ENCODE measurements around the gene CAMK1D.

The CAMK1D gene

GRCh38 chr10:12357525-12358151 lies 8.3 kb downstream of the CAMK1D start:
- ATAC-seq = no peak
- no peak for TF ChIP-seq ESRRG (CRISPR knock-in tag; IDR thresholded peaks at IDR 0.05)
- no peak for TF ChIP-seq ZNF8 (CRISPR knock-in tag; IDR thresholded peaks at IDR 0.05)
- TF ChIP-seq CSDC2 (CRISPR knock-in tag; IDR thresholded peaks at IDR 0.05) = no peak
- TF ChIP-seq ISL1 (CRISPR knock-in tag; IDR thresholded peaks at IDR 0.05) = no peak
- no peak for TF ChIP-seq TOX (CRISPR knock-in tag; IDR thresholded peaks at IDR 0.05; ENCODE audit: borderline replicate concordance)
- no peak for TF ChIP-seq RARB (CRISPR knock-in tag; IDR thresholded peaks at IDR 0.05)
- no peak for TF ChIP-seq ZFP3 (CRISPR knock-in tag; IDR thresholded peaks at IDR 0.05)
- TF ChIP-seq ARNTL (CRISPR knock-in tag; IDR thresholded peaks at IDR 0.05; ENCODE audit: borderline replicate concordance, low read depth) = no peak
- TF ChIP-seq, protein P1, sequence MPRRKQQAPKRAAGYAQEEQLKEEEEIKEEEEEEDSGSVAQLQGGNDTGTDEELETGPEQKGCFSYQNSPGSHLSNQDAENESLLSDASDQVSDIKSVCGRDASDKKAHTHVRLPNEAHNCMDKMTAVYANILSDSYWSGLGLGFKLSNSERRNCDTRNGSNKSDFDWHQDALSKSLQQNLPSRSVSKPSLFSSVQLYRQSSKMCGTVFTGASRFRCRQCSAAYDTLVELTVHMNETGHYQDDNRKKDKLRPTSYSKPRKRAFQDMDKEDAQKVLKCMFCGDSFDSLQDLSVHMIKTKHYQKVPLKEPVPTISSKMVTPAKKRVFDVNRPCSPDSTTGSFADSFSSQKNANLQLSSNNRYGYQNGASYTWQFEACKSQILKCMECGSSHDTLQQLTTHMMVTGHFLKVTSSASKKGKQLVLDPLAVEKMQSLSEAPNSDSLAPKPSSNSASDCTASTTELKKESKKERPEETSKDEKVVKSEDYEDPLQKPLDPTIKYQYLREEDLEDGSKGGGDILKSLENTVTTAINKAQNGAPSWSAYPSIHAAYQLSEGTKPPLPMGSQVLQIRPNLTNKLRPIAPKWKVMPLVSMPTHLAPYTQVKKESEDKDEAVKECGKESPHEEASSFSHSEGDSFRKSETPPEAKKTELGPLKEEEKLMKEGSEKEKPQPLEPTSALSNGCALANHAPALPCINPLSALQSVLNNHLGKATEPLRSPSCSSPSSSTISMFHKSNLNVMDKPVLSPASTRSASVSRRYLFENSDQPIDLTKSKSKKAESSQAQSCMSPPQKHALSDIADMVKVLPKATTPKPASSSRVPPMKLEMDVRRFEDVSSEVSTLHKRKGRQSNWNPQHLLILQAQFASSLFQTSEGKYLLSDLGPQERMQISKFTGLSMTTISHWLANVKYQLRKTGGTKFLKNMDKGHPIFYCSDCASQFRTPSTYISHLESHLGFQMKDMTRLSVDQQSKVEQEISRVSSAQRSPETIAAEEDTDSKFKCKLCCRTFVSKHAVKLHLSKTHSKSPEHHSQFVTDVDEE (CRISPR knock-in tag; IDR thresholded peaks at IDR 0.05) = no peak
- no peak for TF ChIP-seq PATZ1 (CRISPR knock-in tag; IDR thresholded peaks at IDR 0.05; ENCODE audit: borderline replicate concordance)
- no peak for TF ChIP-seq ZNF70 (CRISPR knock-in tag; IDR thresholded peaks at IDR 0.05)
- TF ChIP-seq, protein P2, sequence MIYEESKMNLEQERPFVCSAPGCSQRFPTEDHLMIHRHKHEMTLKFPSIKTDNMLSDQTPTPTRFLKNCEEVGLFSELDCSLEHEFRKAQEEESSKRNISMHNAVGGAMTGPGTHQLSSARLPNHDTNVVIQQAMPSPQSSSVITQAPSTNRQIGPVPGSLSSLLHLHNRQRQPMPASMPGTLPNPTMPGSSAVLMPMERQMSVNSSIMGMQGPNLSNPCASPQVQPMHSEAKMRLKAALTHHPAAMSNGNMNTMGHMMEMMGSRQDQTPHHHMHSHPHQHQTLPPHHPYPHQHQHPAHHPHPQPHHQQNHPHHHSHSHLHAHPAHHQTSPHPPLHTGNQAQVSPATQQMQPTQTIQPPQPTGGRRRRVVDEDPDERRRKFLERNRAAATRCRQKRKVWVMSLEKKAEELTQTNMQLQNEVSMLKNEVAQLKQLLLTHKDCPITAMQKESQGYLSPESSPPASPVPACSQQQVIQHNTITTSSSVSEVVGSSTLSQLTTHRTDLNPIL (CRISPR knock-in tag; IDR thresholded peaks at IDR 0.05; ENCODE audit: low read depth) = no peak
- TF ChIP-seq ZNF565 (CRISPR knock-in tag; conservative IDR thresholded peaks at IDR 0.05; ENCODE audit: low read depth) = no peak
- TF ChIP-seq, protein P3, sequence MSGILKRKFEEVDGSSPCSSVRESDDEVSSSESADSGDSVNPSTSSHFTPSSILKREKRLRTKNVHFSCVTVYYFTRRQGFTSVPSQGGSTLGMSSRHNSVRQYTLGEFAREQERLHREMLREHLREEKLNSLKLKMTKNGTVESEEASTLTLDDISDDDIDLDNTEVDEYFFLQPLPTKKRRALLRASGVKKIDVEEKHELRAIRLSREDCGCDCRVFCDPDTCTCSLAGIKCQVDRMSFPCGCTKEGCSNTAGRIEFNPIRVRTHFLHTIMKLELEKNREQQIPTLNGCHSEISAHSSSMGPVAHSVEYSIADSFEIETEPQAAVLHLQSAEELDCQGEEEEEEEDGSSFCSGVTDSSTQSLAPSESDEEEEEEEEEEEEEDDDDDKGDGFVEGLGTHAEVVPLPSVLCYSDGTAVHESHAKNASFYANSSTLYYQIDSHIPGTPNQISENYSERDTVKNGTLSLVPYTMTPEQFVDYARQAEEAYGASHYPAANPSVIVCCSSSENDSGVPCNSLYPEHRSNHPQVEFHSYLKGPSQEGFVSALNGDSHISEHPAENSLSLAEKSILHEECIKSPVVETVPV (CRISPR knock-in tag; IDR thresholded peaks at IDR 0.05) = no peak
- no peak for TF ChIP-seq GLIS3 (CRISPR knock-in tag; IDR thresholded peaks at IDR 0.05)
- TF ChIP-seq POU6F1 (CRISPR knock-in tag; IDR thresholded peaks at IDR 0.05; ENCODE audit: borderline replicate concordance, low read depth) = no peak
- TF ChIP-seq ZC3H10 (CRISPR knock-in tag; IDR thresholded peaks at IDR 0.05) = no peak
- TF ChIP-seq OSR1 (CRISPR knock-in tag; IDR thresholded peaks at IDR 0.05) = no peak

GRCh38 chr10:12358863-12359564 lies 9.7 kb downstream of the CAMK1D start:
- TF ChIP-seq ZNF8 (CRISPR knock-in tag; IDR thresholded peaks at IDR 0.05) (no peak), ZFP3 (CRISPR knock-in tag; IDR thresholded peaks at IDR 0.05) (no peak), GLIS3 (CRISPR knock-in tag; IDR thresholded peaks at IDR 0.05) (no peak)
- TF ChIP-seq, protein P3 (CRISPR knock-in tag; IDR thresholded peaks at IDR 0.05) = no peak
- ATAC-seq = no peak; the same call in 2 of the 3 replicates

All from SK-N-SH treated with all-trans-retinoic acid at 6 μM for 48 hours (cell line).